GM12878 (cell line): ENCODE results near the gene GRIN2A. TPM values are rescaled to one million over a fixed set of nuclear protein-coding genes. Genes with fewer than 3 reads are reported as not detected.
A peak's percentile ranks its signal among the peaks of the same experiment; 100 is the strongest.

ENCODE experiments used
- ATAC-seq: fragments of 200-7000 bp; cut with Tn5 transposase; 3 replicates; pipeline ENCODE4 v1.9.1; 2020; ENCODE audit warnings: mild to moderate bottlenecking, moderate library complexity
- BruUV-seq: library from RNA; stranded (reverse); fragments of 400-500 nt; replicated peaks from 2 replicates; lab custom pipeline; 2021; lab: Mats Ljungman, UMichigan
- CTCF ChIA-PET: fragments of 300-600 bp; sonication (Branson Sonifier 250); formaldehyde crosslinking; extraction: SDS; loops from one replicate; lab custom pipeline; 2021; ENCODE audit warnings: inconsistent platforms; lab: Yijun Ruan, JAX
- POLR2A ChIA-PET: fragments of 350-600 bp; formaldehyde crosslinking; extraction: SDS; loops from one replicate; lab custom pipeline; 2021; ENCODE audit warnings: inconsistent platforms; lab: Charles Lee
- RAD21 ChIA-PET: fragments of 300-600 bp; sonication (Branson Sonifier 250); formaldehyde crosslinking; loops from one replicate; lab custom pipeline; 2023; ENCODE audit warnings: antibody characterized with exemption; ENCODE audit not compliant: unreplicated experiment; lab: Charles Lee
- SMC1A ChIA-PET: fragments of 300-600 bp; sonication (Branson Sonifier 250); formaldehyde crosslinking; loops from one replicate; lab custom pipeline; 2023; ENCODE audit not compliant: unreplicated experiment, uncharacterized antibody; lab: Charles Lee
- DNase-seq: peaks from one replicate; pipeline ENCODE4 v3.0.0-alpha.2; 2011; ENCODE audit warnings: low read depth, low spot score
- FAIRE-seq: peaks from 3 replicates; lab custom pipeline; 2011; peaks lifted over from hg19 to GRCh38; lab: Jason Lieb, UNC
- H2AFZ ChIP-seq: 2 replicates; pipeline ENCODE4 v1.6.0; 2011; ENCODE audit warnings: low read depth, low read length, control low read depth; ENCODE audit not compliant: control insufficient read depth
- H3K27ac ChIP-seq: 2 replicates; pipeline ENCODE4 v1.5.1; 2011; ENCODE audit warnings: control low read depth; ENCODE audit not compliant: control insufficient read depth, insufficient read depth
- H3K27me3 ChIP-seq, 2 experiments: replicated peaks in 1 of 2; 2 replicates each; pipeline versions ENCODE4 v1.6.0 to v1.6.1; 2011; ENCODE audit warnings: low read length in 1 of 2; ENCODE audit not compliant: control insufficient read depth in 2 of 2, insufficient read depth in 2 of 2
- H3K36me3 ChIP-seq, 2 experiments: 2 replicates each; pipeline ENCODE4 v1.5.1; 2011; ENCODE audit warnings: low read length in 1 of 2; ENCODE audit not compliant: control insufficient read depth in 2 of 2, insufficient read depth in 2 of 2
- H3K4me1 ChIP-seq: 2 replicates; pipeline ENCODE4 v1.6.1; 2011; ENCODE audit warnings: mild to moderate bottlenecking, low read length, moderate library complexity, mixed read lengths; ENCODE audit not compliant: control insufficient read depth, insufficient read depth
- H3K4me2 ChIP-seq: 2 replicates; pipeline ENCODE4 v1.6.0; 2011; ENCODE audit warnings: control low read depth; ENCODE audit not compliant: control insufficient read depth, insufficient read depth
- H3K4me3 ChIP-seq: fragments of 200-600 bp; sonication (generic); 2 replicates; pipeline ENCODE4 v1.5.1; 2016
- H3K79me2 ChIP-seq: 2 replicates; pipeline ENCODE4 v1.6.0; 2011; ENCODE audit warnings: low read length; ENCODE audit not compliant: control insufficient read depth, insufficient read depth
- H3K9ac ChIP-seq: 2 replicates; pipeline ENCODE4 v1.8.0; 2011; ENCODE audit warnings: low read length, control low read depth, mixed read lengths; ENCODE audit not compliant: control insufficient read depth, insufficient read depth
- H3K9me3 ChIP-seq: replicated peaks from 3 replicates; pipeline ENCODE4 v1.5.1; 2011; ENCODE audit warnings: mild to moderate bottlenecking, low read length; ENCODE audit not compliant: control insufficient read depth, insufficient read depth
- H4K20me1 ChIP-seq: 2 replicates; pipeline ENCODE4 v1.6.0; 2011; ENCODE audit not compliant: control insufficient read depth, insufficient read depth
- CREM ChIP-seq: IDR thresholded peaks from 2 replicates; pipeline ENCODE4 v1.6.1; 2014; ENCODE audit warnings: antibody characterized with exemption, low read depth
- EP300 ChIP-seq, 2 experiments: fragments of 150-350 bp in 1 of 2; IDR thresholded peaks; 2 replicates each; pipeline ENCODE4 v1.6.1; 2011 to 2012; ENCODE audit warnings: low read depth in 2 of 2, low read length in 2 of 2, borderline replicate concordance in 1 of 2, improper control_type of control experiment in 1 of 2, inconsistent platforms in 1 of 2; ENCODE audit not compliant: control insufficient read depth in 1 of 2
- KAT2A ChIP-seq: conservative IDR thresholded peaks from 2 replicates; pipeline ENCODE4 v1.6.1; 2011; ENCODE audit warnings: low read depth, low read length; ENCODE audit not compliant: control insufficient read depth
- REST ChIP-seq: IDR thresholded peaks from 2 replicates; pipeline ENCODE4 v1.6.1; 2012; ENCODE audit warnings: mild to moderate bottlenecking, low read depth, low read length
- TARDBP ChIP-seq: IDR thresholded peaks from 2 replicates; pipeline ENCODE4 v1.6.1; 2016; ENCODE audit warnings: borderline replicate concordance
- WGBS: methylation state at CpG from one replicate; pipeline ENCODE4 v1.1.6; 2016; ENCODE audit warnings: low lambda C conversion rate; ENCODE audit not compliant: insufficient replicate concordance, insufficient coverage; ENCODE audit errors: missing lambda C conversion rate; 5-methylcytosine and 5-hydroxymethylcytosine counted together
- in situ Hi-C: fragments of 300-500 bp; cut with MboI; formaldehyde crosslinking; loops from 9 replicates; pipeline ENCODE4 v1.14.3; 2018; ENCODE audit warnings: mixed read lengths
- intact Hi-C: fragments of 100-400 bp; cut with micrococcal nuclease; formaldehyde crosslinking; loops from one replicate; pipeline ENCODE4 v1.14.2; 2022; ENCODE audit not compliant: unreplicated experiment
- polyA plus RNA-seq, 11 experiments: library from polyadenylated mRNA; depleted of rRNA in 4 of 11; unstranded in 6 of 11; stranded (reverse) in 5 of 11; fragments of >200 nt; fragmentation: Nextera tagmentation in 4 of 11; fragmentation: Illumina TruSeq in 1 of 11; extraction: Ambion mirVana in 4 of 11; extraction: Trizol in 1 of 11; gene quantifications; 1 replicate in 1 of 11; 2 replicates in 10 of 11; pipeline versions ENCODE4 v1.2.1 to v1.2.3, GENCODE V29; 2011 to 2016; ENCODE audit warnings: inconsistent platforms in 2 of 11, missing spikeins in 2 of 11, low read depth in 1 of 11
- total RNA-seq, 4 experiments: library from RNA; depleted of rRNA in 3 of 4; stranded (reverse); fragments of >200 nt in 3 of 4; fragmentation: Illumina TruSeq in 1 of 4; extraction: Trizol in 1 of 4; gene quantifications; 2 replicates each; pipeline versions ENCODE4 v1.2.1 to v1.2.3, GENCODE V29; 2013 to 2021
- TF ChIP-seq, protein P1 (sequence below): fragments of 450-650 bp; IDR thresholded peaks from 2 replicates; pipeline ENCODE4 v1.6.1; 2017; ENCODE audit warnings: mild to moderate bottlenecking, low read depth, inconsistent platforms; ENCODE audit not compliant: poor library complexity, severe bottlenecking
- TF ChIP-seq, protein P2 (sequence below): fragments of 450-650 bp; conservative IDR thresholded peaks from 2 replicates; pipeline ENCODE4 v1.6.1; 2017; ENCODE audit warnings: mild to moderate bottlenecking, moderate library complexity

The GRIN2A gene
- total and polyA plus RNA-seq, 10 of the 15 experiments (the other 5 are each of a cell fraction or from before 2014, with no cell fraction given), result 2.4 to 13.3 (median 7.3) TPM

DNA sequence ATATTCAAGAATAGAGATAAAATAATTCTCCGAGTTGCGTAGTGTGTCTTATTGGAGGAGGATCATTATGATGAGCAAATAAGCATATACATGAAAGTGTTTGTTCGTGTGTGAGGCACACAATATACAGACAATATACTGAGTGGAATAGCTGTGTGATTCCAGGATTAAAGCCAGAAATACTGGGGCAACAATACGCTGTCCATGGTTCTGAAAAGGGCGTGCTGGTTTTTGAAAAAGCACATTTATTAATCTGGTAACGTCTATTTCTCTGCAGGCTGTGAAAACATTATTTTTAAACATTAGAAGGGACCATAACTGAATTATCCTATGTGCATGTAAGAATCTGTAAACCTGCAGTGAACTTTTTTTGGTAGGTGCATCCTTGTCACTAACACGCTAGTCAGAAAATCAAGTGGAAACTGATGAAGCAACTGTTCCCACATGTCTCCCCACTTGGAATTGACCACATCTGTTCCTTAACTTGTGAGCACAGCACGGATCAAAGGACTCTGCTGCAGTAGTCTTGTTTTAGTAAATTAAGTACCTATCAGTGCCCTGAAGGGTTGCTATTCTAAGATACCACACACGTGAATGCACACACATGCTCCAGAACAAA is 346.0 kb downstream of the GRIN2A start:
- H3K4me2 ChIP-seq, result no peak overlapping the region
- H3K27ac ChIP-seq, result no peak overlapping the region
- H3K4me1 ChIP-seq, result peaks cover 4% of the 10 kb centered on the region; the same call in 1 of the 2 replicates
- ChIA-PET RAD21 (interaction anchor here (0.5 to 1.5 kb wide), 4 partner anchors 73 to 101 kb away, joined by 3 to 4 read pairs (median 3); no protein-coding TSS in a partner anchor), POLR2A (no interaction called here)
- H3K9me3 ChIP-seq, result no peaks in the 10 kb centered on the region; the same call in 2 of the 3 replicates
- H3K9ac ChIP-seq, result no peak overlapping the region
- 57% methylated on average over 9 of the region's 9 CpGs for WGBS
- no peak for FAIRE-seq
- H3K36me3 ChIP-seq, result no peaks in the 10 kb centered on the region
- BruUV-seq, result no TSS peak
- no peaks in the 10 kb centered on the region for H3K79me2 ChIP-seq
- H3K27me3 ChIP-seq, result no peaks in the 10 kb centered on the region
- H4K20me1 ChIP-seq, result no peaks in the 10 kb centered on the region
- in situ Hi-C loops, result no loop called here
- no peak overlapping the region for H2AFZ ChIP-seq
- TF ChIP-seq KAT2A (no peak), REST (peak; percentile 95), EP300 (IDR thresholded peaks at IDR 0.05; ENCODE audit: borderline replicate concordance in 1 of 2, control insufficient read depth in 1 of 2, low read depth in 2 of 2, low read length in 2 of 2) (no peak), TARDBP (no peak), CREM (no peak)
- TF ChIP-seq, protein P1, sequence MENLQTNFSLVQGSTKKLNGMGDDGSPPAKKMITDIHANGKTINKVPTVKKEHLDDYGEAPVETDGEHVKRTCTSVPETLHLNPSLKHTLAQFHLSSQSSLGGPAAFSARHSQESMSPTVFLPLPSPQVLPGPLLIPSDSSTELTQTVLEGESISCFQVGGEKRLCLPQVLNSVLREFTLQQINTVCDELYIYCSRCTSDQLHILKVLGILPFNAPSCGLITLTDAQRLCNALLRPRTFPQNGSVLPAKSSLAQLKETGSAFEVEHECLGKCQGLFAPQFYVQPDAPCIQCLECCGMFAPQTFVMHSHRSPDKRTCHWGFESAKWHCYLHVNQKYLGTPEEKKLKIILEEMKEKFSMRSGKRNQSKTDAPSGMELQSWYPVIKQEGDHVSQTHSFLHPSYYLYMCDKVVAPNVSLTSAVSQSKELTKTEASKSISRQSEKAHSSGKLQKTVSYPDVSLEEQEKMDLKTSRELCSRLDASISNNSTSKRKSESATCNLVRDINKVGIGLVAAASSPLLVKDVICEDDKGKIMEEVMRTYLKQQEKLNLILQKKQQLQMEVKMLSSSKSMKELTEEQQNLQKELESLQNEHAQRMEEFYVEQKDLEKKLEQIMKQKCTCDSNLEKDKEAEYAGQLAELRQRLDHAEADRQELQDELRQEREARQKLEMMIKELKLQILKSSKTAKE, result no peak
- TF ChIP-seq, protein P2, sequence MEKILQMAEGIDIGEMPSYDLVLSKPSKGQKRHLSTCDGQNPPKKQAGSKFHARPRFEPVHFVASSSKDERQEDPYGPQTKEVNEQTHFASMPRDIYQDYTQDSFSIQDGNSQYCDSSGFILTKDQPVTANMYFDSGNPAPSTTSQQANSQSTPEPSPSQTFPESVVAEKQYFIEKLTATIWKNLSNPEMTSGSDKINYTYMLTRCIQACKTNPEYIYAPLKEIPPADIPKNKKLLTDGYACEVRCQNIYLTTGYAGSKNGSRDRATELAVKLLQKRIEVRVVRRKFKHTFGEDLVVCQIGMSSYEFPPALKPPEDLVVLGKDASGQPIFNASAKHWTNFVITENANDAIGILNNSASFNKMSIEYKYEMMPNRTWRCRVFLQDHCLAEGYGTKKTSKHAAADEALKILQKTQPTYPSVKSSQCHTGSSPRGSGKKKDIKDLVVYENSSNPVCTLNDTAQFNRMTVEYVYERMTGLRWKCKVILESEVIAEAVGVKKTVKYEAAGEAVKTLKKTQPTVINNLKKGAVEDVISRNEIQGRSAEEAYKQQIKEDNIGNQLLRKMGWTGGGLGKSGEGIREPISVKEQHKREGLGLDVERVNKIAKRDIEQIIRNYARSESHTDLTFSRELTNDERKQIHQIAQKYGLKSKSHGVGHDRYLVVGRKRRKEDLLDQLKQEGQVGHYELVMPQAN, result no peak
- TF ChIP-seq, all 136 proteins: peak for 1
- ChIA-PET SMC1A (interaction anchor here (0.8 to 2.1 kb wide), 6 partner anchors 9 to 143 kb away, joined by 3 to 9 read pairs (median 4); no protein-coding TSS in a partner anchor), CTCF (interaction anchor here (0.7 to 1.3 kb wide), 6 partner anchors 13 to 578 kb away, joined by 3 to 4 read pairs (median 3); no protein-coding TSS in a partner anchor)
- no peak overlapping the region for H3K4me3 ChIP-seq
- no peak for ATAC-seq
- no peak for DNase-seq
- intact Hi-C loops, result no loop called here
